ENCODE measurements around the gene ZNHIT3.

ZNHIT3 gene

GRCh38 chr17:36474571-36474970, 11.9 kb upstream of the ZNHIT3 start:
- Histone ChIP-seq H3K27me3 (ENCODE audit: control insufficient read depth, low read length) (peaks cover 25% of the 10 kb centered on the region), H3K4me2 (ENCODE audit: low read length) (no peak overlapping the region), H3K79me2 (ENCODE audit: control insufficient read depth, low read length) (no peaks in the 10 kb centered on the region), H3F3A (ENCODE audit: control insufficient read depth, insufficient read depth) (no peaks in the 10 kb centered on the region), H3K27ac (ENCODE audit: low read depth, low read length) (no peak overlapping the region), H3K9me3 (ENCODE audit: control insufficient read depth, insufficient read depth, low read length) (peaks cover 8% of the 10 kb centered on the region; the same call in 1 of the 2 replicates), H3K4me1 (ENCODE audit: control insufficient read depth, low read length) (peaks cover 7% of the 10 kb centered on the region), H3K9me2 (replicated peaks; ENCODE audit: control insufficient read depth, low read length) (no peaks in the 10 kb centered on the region), H3K4me3 (ENCODE audit: low read length) (no peak overlapping the region), H3K36me3 (ENCODE audit: control insufficient read depth, low read length) (no peaks in the 10 kb centered on the region), H4K20me1 (ENCODE audit: control insufficient read depth, insufficient read depth, low read depth, low read length) (no peaks in the 10 kb centered on the region)
- TF ChIP-seq CTCF (IDR thresholded peaks at IDR 0.05; ENCODE audit: low read depth, low read length, poor library complexity, severe bottlenecking) (no peak), EZH2phosphoT487 (IDR thresholded peaks at IDR 0.05; ENCODE audit: borderline replicate concordance, low read length) (no peak)

- TF ChIP-seq EZH2phosphoT487 (IDR thresholded peaks at IDR 0.05; ENCODE audit: borderline replicate concordance, low read length) = no peak
- TF ChIP-seq CTCF (IDR thresholded peaks at IDR 0.05; ENCODE audit: low read depth, low read length, poor library complexity, severe bottlenecking) = no peak
- no peaks in the 10 kb centered on the region for H4K20me1 ChIP-seq (ENCODE audit: control insufficient read depth, insufficient read depth, low read depth, low read length)
- no peak overlapping the region for H3K4me2 ChIP-seq (ENCODE audit: low read length)
- no peaks in the 10 kb centered on the region for H3K9me2 ChIP-seq (replicated peaks; ENCODE audit: control insufficient read depth, low read length)
- no peaks in the 10 kb centered on the region for H3K79me2 ChIP-seq (ENCODE audit: control insufficient read depth, low read length)
- no peaks in the 10 kb centered on the region for H3F3A ChIP-seq (ENCODE audit: control insufficient read depth, insufficient read depth)
- peaks cover 25% of the 10 kb centered on the region for H3K27me3 ChIP-seq (ENCODE audit: control insufficient read depth, low read length)
- H3K4me3 ChIP-seq (ENCODE audit: low read length) = no peak overlapping the region
- peaks cover 8% of the 10 kb centered on the region; the same call in 1 of the 2 replicates for H3K9me3 ChIP-seq (ENCODE audit: control insufficient read depth, insufficient read depth, low read length)
- no peaks in the 10 kb centered on the region for H3K36me3 ChIP-seq (ENCODE audit: control insufficient read depth, low read length)
- H3K27ac ChIP-seq (ENCODE audit: low read depth, low read length) = no peak overlapping the region
- H3K4me1 ChIP-seq (ENCODE audit: control insufficient read depth, low read length) = peaks cover 7% of the 10 kb centered on the region
Observed at GRCh38 chr17:36475346-36475970, 11.0 kb upstream of the ZNHIT3 start.

GRCh38 chr17:36481829-36482228, 4.7 kb upstream of the ZNHIT3 start:
- H3K36me3 ChIP-seq (ENCODE audit: control insufficient read depth, low read length) = peaks cover 2% of the 10 kb centered on the region

More at GRCh38 chr17:36481829-36482228, 4.7 kb upstream of the ZNHIT3 start:
- H3K9me2 ChIP-seq (replicated peaks; ENCODE audit: control insufficient read depth, low read length) = no peaks in the 10 kb centered on the region
- H3K4me2 ChIP-seq (ENCODE audit: low read length) = no peak overlapping the region
- peaks cover 3% of the 10 kb centered on the region; the same call in 1 of the 2 replicates for H3K9me3 ChIP-seq (ENCODE audit: control insufficient read depth, insufficient read depth, low read length)
- H3K4me3 ChIP-seq (ENCODE audit: low read length) = no peak overlapping the region
- no peak overlapping the region for H3K27ac ChIP-seq (ENCODE audit: low read depth, low read length)
- H4K20me1 ChIP-seq (ENCODE audit: control insufficient read depth, insufficient read depth, low read depth, low read length) = no peaks in the 10 kb centered on the region
- no peak for TF ChIP-seq CTCF (IDR thresholded peaks at IDR 0.05; ENCODE audit: low read depth, low read length, poor library complexity, severe bottlenecking)
- no peak for TF ChIP-seq EZH2phosphoT487 (IDR thresholded peaks at IDR 0.05; ENCODE audit: borderline replicate concordance, low read length)
- peaks cover 5% of the 10 kb centered on the region for H3K27me3 ChIP-seq (ENCODE audit: control insufficient read depth, low read length)
- H3F3A ChIP-seq (ENCODE audit: control insufficient read depth, insufficient read depth) = no peaks in the 10 kb centered on the region
- H3K4me1 ChIP-seq (ENCODE audit: control insufficient read depth, low read length) = peaks cover 20% of the 10 kb centered on the region
- peaks cover 3% of the 10 kb centered on the region for H3K79me2 ChIP-seq (ENCODE audit: control insufficient read depth, low read length)

All from DOHH2 (cell line).